CD4-positive, alpha-beta T cell treated with Interleukin-21 for 1 hour (primary cell): ENCODE measurements around the gene RPIA.
"Not testable (repeated sequence)": the region's sequence is repeated elsewhere in the genome, so short reads cannot be mapped to it uniquely, and the experiment has no call there.

Source experiments
- DNase-seq: peaks from one replicate; pipeline ENCODE4 v3.0.0-alpha.2; 2020

Gene RPIA

DNA sequence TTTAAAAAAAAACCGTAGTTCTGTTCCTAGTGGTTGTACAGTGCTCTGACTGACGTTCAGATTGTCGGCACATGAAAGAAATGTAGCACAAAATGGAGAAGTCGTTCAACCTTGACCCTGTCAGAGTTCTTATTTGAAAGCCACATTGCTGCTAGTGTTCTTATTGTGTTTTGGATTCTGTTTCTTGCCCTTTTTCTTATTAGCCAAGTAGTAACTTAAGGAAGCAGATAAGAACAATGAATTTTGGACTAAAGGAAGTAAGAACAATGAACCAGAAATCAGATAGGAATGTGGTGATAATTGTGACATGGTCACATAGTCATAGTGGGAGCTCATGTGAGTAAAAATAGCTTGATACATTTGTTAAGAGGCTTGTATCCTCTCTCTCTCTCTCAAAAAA lies 45.9 kb downstream of the RPIA start:
- no peak for DNase-seq

DNA sequence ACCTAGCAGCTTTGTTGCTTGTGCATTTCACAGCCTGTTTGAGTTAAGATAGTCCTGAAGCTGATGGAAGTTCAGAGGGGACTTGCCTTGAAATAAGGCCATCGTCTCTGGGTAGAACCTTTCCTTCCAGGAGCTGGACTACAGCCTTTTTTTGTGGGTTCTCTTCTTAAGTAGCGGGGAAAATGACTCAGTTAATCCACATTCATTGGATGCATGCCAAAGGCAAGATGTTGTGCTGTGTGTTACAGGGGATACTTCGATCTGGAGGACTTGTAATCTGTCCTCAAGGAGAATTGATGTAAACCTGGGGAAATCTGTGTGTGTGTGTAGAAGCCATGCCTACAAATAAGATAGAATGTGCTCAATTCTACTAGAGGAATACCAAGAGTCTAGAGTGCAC lies 46.8 kb downstream of the RPIA start:
- no peak for DNase-seq

DNA sequence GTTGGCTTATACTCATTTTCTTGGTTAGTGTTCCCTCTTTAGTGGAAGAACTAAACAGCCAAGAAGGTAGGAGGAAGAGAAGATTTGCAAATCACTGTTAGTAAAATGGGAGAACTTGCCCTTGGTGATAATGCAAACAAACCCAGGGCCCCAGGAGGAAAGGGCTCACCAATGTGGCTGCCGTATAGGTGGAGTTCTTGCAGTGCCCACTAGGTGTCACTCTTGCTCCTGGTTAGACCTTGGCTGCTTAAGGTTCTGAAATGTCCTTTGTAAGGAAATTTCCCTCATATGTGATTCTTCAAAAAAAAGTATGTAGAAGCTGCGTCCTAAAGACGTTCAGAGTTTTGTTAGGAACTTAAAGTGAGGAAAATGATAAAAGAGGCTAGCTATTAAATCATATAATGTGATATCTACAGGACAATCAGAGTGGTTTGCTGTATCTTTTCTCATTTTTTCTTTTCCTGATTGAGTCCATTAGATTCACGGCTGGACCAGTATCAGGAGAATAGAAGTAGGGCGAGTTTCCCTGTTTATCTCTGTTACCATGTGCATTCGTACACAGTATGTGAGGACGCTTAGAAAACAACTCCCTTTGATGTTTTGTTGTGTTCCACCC lies 48.6 kb downstream of the RPIA start:
- DNase-seq, result peak; percentile 69

DNA sequence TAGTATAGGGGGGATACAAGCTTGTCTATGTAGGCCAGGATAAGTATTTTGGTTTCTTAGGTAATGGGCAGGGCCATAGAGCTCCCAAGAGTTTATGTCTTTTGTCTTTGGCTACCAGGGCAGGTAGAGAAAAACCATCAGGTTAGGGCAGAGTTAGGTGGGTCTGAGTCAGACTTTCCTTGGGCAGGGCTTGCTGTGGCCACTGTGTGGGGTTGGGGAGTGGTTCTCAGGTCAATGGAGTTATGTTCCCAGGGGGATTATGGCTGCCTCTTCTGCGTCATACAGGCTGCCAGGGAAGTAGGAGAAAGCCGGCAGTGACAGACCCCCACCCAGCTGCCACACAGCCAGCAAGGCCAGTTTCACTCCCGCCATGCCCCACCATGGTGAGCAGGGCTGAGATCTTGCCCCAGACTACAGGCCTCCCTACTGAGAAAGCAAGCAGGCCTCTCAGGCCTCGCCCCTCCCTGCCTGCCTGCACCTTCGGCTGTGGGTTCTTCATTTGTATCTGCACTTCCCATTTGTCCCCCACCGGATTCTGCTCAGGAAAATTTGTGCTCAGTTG lies 55.5 kb downstream of the RPIA start:
- DNase-seq, result no peak

DNA sequence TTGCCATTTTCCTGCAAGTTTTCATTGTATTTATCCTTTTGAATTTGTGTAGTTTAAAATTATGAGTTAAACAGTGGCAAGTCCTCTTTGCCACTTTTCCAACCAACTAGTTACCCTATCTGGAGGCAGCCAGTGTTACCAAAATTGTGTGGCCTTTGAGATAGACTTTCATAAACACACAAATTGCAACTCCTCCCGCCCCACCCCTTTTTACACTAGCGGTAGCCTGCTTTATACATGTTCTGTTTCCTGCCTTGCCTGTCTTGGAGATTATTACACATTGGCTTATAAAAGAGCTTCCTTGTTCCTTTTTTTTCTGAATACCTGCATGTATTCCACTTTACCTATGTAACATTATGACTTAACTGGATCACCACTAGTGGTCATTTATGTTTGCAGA lies 56.5 kb downstream of the RPIA start:
- no peak for DNase-seq

DNA sequence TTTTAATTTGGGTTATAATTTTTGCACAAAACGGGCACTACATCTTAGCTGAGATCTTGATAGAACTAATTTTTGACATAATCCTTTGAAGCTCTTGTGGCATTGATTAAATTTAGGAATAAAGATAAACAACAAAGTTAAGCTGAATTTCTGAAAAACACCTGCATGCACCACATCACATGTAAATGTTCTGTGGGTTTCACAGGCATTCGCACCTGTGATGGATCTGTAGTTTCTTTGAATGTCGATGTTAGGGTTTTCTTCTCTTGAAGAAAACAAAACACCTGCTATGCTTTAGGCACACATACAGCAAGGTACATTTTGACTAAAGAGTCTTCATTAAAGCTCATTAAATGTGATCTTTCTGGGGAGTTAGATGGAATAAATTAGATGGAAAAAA lies 60.3 kb downstream of the RPIA start:
- peak; percentile 14 for DNase-seq

DNA sequence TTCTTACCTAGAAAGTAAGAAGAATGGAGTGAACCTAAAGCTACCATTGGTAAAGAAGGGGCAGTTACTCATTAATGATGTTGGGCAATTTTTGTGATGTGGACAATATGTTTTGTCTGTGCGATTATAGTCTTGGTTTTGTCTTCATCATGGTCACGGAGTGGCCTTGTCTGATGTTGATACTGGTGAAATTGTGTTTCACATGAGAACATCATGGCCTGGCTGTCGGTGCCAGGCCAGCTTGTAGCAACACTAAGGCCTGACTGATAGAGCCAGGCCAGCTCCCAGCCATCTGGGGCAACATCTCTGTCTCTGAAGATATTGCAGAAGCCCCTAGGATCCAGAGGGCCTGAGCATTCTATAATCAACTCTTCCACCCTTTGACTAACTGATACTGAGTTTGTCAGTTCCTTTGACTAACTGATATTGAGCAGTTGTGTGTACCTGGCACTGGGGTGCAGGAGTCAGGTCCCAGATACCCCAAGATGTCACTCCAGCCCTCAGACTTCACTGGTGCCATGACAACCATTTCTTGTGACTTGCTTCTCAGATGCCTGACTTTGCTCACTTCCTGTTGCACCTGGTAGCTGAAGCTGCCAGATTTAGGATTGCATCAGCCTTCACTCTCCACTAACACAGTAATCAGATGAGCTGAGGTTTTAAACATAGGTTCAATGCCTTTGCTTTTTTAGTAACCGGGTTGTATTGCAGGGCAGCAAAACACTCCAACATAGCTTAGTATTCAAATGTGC lies 62.5 kb downstream of the RPIA start:
- DNase-seq, result peak; percentile 47

DNA sequence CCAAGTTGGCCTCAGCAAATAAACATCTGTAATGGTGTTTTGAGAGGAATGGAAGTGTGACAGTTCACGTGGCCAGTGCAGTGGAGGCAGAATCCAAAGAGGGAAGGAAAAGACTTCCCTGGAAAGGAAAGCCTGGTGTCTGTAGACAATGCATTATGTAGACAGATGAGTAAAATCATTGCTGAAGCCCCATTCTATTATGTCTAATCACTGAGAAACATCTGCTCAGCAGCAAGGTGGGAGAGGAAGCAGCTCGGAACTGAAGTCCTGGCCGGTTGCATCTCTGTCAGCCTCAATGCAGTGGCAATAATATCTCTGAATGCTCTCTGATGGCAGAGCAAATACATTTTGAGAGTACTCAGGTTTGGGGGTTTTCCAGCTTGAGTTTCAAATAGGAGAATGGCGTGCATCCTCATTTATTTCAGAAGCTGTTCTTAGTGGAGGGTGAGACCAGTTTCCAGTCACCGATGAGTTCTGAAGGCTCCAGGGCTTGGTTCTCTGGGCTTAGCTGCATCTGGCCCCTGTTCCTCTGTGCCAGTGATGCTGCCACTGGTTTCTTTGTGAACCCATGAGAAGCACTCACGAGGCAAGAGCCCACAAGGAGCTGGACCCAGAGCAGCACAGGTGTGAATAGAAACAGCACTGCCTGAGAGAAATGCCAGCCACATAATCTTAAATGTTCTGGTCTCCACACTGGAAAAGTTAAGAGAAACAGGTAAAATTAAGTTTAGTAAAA lies 63.3 kb downstream of the RPIA start:
- DNase-seq, result no peak

DNA sequence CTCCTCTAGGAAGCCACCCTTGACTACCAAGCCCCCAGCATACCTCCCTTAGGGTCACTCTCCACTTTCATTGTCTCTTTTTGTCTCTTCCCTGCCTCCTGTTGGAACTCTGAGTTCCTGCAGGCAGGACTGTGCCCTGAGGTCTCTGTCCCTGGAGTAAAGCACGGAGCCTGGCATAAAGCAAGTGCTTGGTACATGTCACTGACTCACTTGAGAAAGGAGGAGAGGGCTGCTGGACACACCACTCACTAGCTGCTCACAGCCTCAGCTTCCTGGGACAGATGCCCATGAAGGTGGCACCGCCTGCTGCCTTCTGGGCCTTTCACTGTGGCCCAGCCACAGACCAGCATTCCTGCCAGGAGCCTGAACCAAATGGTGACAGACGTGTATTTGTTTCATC lies 64.4 kb downstream of the RPIA start:
- DNase-seq, result no peak

DNA sequence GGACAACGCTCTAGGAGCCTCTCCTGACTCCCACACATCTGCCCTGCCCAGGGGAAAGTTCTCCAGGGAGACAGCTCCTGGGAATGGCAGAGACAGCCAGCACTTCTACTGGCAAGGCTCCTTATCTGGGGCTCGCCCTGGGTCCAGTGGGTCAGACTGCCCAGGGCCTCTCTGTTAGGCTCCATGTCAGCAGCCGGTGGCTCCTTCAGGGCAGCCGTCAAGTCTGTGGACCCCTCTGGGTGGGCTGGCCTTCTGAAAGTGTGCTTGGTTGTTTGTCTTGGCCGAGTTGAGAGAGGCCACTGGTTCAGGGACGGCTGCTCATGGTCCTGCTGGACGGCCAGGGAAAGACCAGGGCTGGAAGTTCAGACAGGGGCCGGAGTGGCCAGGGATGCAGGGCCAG lies 65.6 kb downstream of the RPIA start:
- no peak for DNase-seq

DNA sequence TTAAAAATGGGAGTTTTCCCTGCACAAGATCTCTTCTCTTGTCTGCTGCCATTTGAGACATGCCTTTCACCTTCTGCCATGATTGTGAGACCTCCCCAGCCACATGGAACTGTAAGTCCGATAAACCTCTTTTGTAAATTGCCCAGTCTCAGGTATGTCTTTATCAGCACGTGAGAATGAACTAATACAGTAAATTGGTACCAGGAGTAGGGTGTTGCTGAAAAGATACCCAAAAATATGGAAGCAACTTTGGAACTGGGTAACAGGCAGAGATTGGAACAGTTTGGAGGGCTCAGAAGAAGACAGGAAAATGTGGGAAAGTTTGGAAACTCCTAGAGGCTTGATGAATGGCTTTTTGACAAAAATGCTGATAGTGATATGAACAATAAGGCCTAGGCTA lies 67.2 kb downstream of the RPIA start:
- DNase-seq, result not testable (repeated sequence)

DNA sequence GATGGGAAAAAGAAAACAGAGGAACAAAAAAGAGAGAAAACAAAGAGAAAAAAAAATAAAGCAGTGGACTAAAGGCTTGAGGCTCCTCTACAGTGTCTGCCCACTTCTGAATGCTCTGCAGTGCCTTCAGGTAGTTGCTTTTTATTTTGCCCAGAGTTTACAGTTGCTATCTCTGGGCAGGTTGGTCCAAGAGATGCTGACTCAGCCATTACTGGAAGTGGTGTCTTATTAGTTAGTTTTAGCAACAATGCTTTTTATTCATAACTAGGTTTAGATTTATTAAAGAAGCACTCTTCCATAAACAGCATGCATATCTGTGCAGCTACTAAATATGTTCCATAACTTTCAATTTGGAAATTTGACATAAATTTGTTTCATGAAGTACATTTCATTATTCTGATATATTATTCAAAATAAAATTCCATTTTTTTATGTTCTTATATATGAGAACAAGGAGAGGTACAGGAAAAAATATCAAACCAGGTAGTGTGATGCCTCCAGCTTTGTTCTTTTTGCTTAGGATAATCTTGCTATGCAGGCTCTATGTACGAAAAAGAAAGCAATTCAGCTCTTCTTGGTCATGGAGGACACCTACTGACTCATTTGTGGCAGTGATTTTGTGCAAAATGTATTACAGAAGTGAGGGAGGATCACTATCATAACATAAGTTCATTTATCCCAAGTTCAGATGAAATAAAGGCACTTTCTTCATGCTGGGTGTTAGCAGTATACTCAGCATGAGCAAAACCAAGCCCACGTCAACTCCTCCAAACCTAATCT lies 69.5 kb downstream of the RPIA start:
- DNase-seq, result no peak

DNA sequence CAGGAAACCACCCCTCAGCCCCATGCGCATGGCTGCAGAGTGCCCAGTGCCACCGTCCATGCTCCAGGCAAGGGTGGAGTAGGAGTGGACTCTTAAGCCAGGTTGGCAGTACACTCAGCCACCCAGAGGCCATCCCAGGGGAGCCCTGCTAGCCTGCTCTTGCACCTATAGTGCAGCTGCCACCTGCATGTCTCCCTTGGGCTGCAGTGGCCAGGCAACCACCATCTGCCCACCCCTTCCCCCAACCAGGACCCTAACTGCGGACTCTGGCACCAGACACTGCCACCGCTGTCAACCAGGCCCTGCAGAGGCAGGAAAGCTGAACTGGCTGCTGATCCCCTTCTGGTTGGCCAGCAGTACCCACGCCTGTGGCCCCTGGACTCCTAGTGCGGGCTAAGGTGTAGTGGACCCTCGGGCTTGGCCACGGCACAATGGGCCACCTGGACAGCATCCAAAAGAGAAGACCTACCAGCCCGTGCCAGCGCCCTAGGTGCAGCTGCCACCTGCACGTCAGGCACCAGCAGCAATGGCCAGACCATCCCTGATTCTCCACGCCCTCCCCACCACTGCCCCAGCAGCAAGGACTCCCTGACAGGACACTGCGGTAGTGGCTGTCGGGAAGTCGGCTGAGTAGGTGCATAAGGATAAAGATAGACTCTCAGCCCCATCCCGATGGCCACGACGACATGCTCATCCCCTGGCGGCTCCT lies 72.8 kb downstream of the RPIA start:
- DNase-seq, result no peak

DNA sequence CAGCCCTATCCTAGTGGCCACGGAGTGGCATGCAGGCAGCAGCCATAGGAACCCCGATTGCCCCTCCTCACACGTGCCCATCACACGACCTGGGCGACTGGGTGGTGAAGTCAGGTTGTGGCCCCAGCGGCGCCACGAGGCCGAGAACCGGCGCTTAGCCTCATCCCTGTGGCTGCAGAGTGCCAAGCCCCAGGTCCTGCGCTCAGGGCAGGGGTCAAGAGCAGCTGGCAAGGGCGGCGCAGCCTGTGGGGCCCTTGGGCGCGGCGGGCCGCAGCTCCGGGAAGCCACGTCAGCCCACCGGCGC lies 73.3 kb downstream of the RPIA start:
- no peak for DNase-seq

DNA sequence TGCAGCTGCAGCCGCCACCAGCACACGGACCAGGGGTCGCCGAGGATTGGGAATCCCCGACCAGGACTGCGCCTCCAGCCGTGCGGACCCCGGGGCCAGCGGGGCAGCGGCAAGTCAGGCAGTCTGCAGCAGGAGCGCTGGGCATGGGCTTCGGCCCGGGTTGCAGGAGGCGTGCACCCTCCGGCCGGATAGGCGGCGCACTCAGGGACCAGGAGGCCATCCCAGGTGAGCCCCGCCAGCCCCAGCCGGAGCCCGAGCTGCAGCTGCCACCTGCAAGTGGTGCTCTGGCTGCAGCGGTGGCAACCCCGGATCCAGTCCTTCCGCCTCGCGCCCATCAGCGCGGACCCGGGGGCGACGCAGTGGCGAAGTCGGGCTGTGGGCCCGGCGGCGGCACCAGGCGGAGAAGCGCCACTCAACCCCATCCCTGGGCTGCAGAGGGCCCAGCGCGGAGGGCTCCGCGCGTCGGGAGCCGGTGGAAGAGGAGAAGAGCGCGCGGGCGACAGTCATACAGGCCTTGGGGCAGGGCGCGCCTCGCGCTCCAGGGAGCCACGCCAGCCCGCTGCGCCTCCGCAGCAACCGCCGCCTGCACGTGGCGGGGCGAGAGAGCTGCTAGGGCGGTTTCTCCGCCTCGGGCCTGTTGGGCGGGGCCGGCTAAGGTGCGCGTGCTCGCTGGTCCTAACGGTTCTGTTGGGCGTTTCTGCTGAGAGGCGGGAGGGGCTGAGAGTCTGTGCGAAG lies 73.8 kb downstream of the RPIA start:
- DNase-seq, result peak; percentile 28

DNA sequence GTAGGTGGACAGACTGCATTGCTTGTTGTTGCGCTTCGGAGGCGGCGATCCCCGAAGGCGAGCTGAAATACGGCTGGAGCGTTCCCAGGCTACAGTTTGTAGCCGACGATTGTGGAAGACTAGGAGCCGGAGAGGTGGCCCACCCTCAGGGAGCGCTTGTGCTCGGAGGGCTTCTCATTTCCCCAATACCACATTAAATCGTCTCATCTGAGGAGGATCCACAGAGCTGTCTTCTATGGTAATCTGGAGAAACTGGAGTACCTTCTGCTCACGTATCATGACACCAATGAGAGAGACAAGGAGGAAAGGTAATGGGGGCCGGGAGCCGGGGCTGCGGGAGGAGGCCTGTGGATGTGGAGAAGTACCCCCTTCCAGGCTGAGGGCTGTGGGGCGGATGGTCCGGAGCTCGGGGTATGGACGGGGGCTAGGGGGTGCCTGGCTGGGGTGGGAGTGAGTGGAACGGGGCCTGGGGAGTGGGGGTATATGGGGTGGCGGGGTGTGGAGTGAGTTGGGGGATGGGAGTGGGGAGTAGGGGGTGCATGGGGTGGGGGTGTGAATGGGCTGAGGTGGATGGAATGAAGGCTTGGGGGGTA lies 74.5 kb downstream of the RPIA start:
- DNase-seq, result not testable (repeated sequence)

DNA sequence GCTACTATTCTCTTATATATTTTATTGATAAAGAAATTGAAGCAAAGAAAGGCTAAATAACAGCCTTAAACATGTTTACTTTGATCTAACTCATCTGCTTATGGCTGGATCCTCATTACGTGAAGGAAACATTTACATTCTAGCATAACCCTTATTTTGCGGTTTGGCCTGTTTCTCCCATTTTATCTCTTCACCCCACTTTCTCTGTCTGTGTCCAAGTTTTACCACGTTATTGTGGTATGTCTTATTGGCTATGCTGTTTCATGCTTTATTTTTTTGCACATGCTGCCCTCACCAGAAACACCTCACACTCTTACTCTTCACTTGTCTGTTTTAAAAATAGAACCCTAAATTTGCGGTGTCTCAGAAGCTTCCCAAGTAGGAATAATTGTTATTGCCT lies 78.5 kb downstream of the RPIA start:
- no peak for DNase-seq

DNA sequence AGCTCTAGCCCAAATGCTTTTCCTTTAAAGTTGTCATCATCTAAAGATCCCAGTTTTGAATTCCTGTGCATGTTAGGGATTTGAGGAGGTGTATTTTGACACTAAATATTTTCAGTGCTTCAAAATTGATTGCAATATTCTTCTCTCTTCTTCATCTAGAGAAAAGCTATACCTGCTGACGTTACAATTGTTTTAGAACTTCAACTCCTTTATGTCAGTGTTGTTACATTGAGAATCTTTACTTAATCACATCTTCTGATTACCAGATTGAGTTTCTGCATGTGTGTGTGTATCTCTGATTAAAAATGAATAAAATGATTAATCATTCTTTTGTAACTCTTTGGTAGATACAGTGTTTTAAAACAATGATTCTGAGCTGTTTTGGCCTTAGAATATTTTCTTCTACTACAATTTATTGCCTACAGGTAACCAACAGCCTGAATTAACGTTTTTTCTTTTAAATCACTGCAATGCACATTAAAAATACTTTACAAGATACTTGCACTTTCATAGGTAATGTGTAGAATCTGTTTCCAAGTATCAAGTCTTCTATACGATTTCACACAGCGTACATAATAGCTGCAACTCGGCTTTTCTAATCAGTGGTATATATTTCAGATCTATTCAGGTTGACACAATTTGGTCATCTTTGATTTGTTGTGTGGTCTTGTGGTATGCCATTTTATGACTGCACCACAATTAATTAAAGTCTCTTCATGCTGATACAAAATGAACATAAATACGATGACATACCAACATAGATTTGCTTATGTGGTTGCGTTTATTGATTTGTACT lies 82.0 kb downstream of the RPIA start:
- DNase-seq, result not testable (repeated sequence)

DNA sequence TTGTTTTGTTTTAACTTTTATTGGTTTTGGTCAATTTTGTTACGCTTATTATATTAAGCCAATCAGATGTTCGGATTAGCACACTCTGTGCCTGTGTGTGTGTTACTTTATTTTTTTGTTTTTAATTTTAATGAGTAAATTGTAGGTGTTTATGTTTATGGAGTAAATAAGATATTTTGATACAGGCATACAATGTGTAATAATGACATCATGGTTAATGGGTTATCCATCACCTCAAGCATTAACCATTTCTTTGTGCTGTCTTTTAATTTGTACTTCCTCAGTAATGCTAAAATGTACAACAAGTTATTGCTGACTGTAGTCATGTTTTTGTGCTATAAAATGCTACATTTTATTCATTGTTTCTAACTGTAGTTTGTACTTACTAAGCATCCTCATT lies 97.7 kb downstream of the RPIA start:
- not testable (repeated sequence) for DNase-seq

DNA sequence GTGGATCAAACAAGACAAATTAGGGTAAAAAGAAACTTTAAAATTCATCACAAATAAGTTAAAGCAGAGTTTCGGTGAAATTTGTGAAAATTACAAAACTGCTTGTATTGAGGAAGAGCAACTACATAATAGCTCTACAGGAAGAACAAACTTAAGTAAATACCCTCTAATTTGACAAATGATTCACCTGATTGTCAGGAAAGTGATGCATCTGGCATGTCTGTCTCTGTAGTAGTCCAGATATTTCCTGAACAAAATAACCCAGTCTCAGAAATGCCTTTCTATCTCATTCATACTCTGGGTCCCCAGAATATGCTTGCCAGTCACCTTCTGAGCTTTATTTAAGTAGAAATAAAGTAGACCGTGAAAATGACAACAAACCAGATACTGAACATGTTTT lies 104.5 kb downstream of the RPIA start:
- DNase-seq, result not testable (repeated sequence)

DNA sequence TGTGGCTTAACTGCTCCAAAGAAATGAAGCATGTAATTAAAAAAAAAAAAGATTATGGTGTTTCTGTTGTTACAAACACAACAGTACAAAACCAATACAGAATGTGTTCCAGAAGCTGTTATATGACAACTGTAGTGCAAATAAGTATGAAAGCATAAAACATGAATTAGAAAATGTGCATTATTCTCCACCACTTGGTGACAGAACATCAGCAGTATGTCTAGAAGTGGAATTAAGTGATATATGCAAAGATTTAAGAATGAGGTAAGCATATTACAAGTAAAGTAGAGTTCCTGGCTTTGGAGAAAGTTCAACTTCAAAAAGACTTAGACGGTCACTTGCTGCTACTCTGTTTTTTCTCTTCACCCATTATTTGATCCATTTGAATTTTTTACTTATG lies 105.0 kb downstream of the RPIA start:
- not testable (repeated sequence) for DNase-seq
